ENCODE measurements around the gene S100A6. TPM values are rescaled to one million over a fixed set of nuclear protein-coding genes. Genes with fewer than 3 reads are reported as not detected.

Gene S100A6
- total and polyA plus RNA-seq, 4 experiments from 2014 or later, result 342 to 918 (median 602) TPM

DNA sequence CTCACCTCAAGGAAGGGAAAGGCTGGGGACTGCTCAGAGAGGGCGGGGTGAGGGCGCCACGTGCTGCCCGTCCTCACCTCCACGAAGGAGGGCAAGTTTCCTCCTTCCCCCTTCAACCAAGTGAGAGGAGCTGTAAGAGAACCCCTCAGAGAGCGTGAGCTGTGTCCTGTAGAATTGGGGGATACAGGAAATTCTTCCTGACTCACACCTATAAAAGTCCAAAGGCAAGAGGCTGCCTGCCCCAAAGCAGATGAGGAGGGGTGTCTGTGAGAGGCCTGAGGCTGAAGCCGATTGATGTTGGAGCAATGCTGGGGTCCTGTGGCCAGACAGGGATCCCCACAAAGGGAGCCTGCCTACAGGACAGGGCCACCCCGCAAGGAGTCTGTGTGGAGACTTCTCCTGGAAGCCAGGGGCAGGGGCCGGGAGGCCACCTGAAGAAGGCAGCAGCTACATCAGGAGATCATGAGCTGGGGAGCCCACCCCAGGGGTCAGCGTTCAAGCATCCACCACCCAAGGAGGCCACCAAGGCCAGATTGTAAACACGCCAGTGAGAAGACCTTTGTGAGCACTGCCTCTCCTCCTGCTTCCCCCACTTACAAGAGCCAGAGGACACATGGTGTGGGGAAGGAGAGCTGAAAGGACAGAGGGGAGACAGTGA is 27.7 kb downstream of the S100A6 start:
- H3K27ac ChIP-seq (ENCODE audit: low read depth, low read length), result no peak overlapping the region
- H3K9me3 Mint-ChIP-seq, result no peaks in the 10 kb centered on the region
- CTCF ChIA-PET (ENCODE audit: partially characterized antibody), result interaction anchor here (1.3 to 12.4 kb wide), 9 partner anchors 13 to 478 kb away, joined by 3 to 243 read pairs (median 11); partner anchors contain the start of genes RAB13, S100A14 and S100A2
- H3K4me1 ChIP-seq (ENCODE audit: insufficient read depth, low read length), result no peaks in the 10 kb centered on the region
- H3K4me1 Mint-ChIP-seq, result peaks cover 3 to 6% (median 5%) of the 10 kb centered on the region in 4 donors
- POLR2A ChIA-PET (ENCODE audit: partially characterized antibody), result interaction anchor here (1.0 kb wide), 1 partner anchor 61 kb away, joined by 3 read pairs; no protein-coding TSS in a partner anchor
- intact Hi-C loops (cut with micrococcal nuclease), result no loop called here
- no peak overlapping the region for H3K4me3 Mint-ChIP-seq
- H3K36me3 ChIP-seq (ENCODE audit: insufficient read depth, low read length), result no peaks in the 10 kb centered on the region
- no peaks in the 10 kb centered on the region for H3K27me3 Mint-ChIP-seq
- no peaks in the 10 kb centered on the region for H3K36me3 Mint-ChIP-seq
- H3K4me3 ChIP-seq (ENCODE audit: low read length in 2 of 2), result no peak overlapping the region
- no peaks in the 10 kb centered on the region for H3K9me3 ChIP-seq (ENCODE audit: control insufficient read depth in 1 of 2, low read length in 2 of 2)
- H3K27ac Mint-ChIP-seq, result peak overlapping the region in 1 of 7 donors; percentile 68
- DNase-seq, result no peak
- no peaks in the 10 kb centered on the region for H3K27me3 ChIP-seq (ENCODE audit: insufficient read depth, low read length)

DNA sequence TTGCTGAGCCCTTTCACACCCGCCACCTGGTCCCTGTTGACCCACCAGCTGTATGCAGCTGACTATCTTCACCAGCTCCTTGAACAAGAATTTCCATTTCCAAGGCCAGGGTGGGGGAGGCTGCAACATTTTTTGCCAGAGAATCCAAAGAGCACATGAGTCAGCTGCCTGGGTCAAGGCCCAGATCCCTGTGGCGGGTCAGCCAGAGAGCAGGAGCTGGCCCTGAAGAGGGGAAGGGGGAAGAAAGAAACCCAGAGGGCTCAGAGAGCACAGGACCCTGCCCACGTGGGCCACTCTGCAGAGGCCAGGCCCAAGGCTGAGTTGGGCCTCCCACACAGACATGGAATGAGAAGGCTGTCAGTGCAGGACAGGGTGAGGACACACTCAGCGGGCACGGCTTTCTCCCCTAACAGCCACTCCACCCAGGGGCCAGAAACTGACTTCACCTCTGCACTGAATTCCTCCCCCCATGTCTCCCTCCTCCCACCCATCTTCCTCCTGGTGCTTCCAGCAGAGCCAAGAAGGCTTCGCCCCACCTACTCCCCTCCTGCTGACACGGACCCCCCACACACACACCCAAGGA is 28.9 kb downstream of the S100A6 start:
- Histone ChIP-seq H3K27ac (ENCODE audit: low read depth, low read length) (no peak overlapping the region), H3K4me3 (ENCODE audit: low read length in 2 of 2) (no peak overlapping the region), H3K27me3 (ENCODE audit: insufficient read depth, low read length) (no peaks in the 10 kb centered on the region), H3K9me3 (ENCODE audit: control insufficient read depth in 1 of 2, low read length in 2 of 2) (no peaks in the 10 kb centered on the region), H3K4me1 (ENCODE audit: insufficient read depth, low read length) (no peaks in the 10 kb centered on the region), H3K36me3 (ENCODE audit: insufficient read depth, low read length) (no peaks in the 10 kb centered on the region)
- H3K4me3 Mint-ChIP-seq, result no peak overlapping the region
- peaks cover 3 to 6% (median 5%) of the 10 kb centered on the region in 4 donors for H3K4me1 Mint-ChIP-seq
- DNase-seq, result no peak
- H3K36me3 Mint-ChIP-seq, result no peaks in the 10 kb centered on the region
- no peaks in the 10 kb centered on the region for H3K27me3 Mint-ChIP-seq
- intact Hi-C loops (cut with micrococcal nuclease), result no loop called here
- H3K27ac Mint-ChIP-seq, result no peak overlapping the region
- POLR2A ChIA-PET (ENCODE audit: partially characterized antibody), result interaction anchor here (1.0 kb wide), 1 partner anchor 62 kb away, joined by 3 read pairs; no protein-coding TSS in a partner anchor
- H3K9me3 Mint-ChIP-seq, result no peaks in the 10 kb centered on the region
- CTCF ChIA-PET (ENCODE audit: partially characterized antibody), result interaction anchor here (0.8 to 12.4 kb wide), 7 partner anchors 12 to 110 kb away, joined by 3 to 243 read pairs (median 11); partner anchors contain the start of genes S100A14 and S100A2

DNA sequence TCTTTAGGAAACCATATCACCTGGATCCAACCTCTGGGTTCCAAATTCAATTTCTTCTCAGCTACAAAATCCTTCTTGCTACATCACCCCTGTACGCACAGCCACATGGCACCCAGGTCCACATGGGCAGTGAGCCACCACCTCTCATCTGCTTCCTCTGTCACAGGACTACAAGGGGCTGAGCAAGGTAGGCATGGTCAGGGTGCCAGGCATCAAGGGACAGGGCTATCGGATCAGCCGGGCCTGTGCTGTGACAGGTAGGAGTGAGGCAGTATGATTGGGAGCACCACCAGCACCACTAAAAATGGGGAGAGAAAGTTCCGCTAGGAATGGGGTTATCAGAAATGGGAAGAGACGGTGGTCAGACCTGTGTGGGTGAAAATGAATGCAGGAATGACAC is 29.4 kb downstream of the S100A6 start:
- Mint-ChIP-seq H3K36me3 (no peaks in the 10 kb centered on the region), H3K9me3 (no peaks in the 10 kb centered on the region), H3K27me3 (no peaks in the 10 kb centered on the region), H3K27ac (no peak overlapping the region), H3K4me1 (peaks cover 3 to 6% (median 4%) of the 10 kb centered on the region in 4 donors), H3K4me3 (no peak overlapping the region)
- Histone ChIP-seq H3K4me3 (ENCODE audit: low read length in 2 of 2) (no peak overlapping the region), H3K4me1 (ENCODE audit: insufficient read depth, low read length) (no peaks in the 10 kb centered on the region), H3K36me3 (ENCODE audit: insufficient read depth, low read length) (no peaks in the 10 kb centered on the region), H3K9me3 (ENCODE audit: control insufficient read depth in 1 of 2, low read length in 2 of 2) (no peaks in the 10 kb centered on the region), H3K27me3 (ENCODE audit: insufficient read depth, low read length) (no peaks in the 10 kb centered on the region), H3K27ac (ENCODE audit: low read depth, low read length) (no peak overlapping the region)
- intact Hi-C loops (cut with micrococcal nuclease), result no loop called here
- ChIA-PET POLR2A (ENCODE audit: partially characterized antibody) (no interaction called here), CTCF (ENCODE audit: partially characterized antibody) (interaction anchor here (0.8 to 12.4 kb wide), 4 partner anchors 11 to 111 kb away, joined by 4 to 243 read pairs (median 73); partner anchors contain the start of gene S100A14)
- DNase-seq, result no peak

DNA sequence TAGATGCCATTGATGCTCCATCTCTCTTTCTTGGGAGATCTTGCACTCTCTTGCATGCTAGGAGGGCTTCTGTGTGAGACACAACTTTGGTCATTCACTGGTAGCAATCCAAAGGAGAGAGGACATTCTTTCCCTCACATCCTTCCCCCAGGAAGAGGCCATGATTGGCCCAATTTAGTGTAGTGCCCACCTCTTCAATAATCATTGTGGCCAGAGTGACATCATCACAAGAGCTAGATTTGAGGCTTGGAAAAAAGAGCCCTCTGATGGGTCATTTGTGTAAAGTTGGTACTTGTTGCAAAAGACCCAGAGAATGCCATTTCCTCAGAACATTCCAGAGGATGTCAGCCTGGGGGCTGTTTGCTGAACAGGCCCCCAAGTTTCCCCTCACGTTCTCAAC is 30.2 kb downstream of the S100A6 start:
- Histone ChIP-seq H3K9me3 (ENCODE audit: control insufficient read depth in 1 of 2, low read length in 2 of 2) (no peaks in the 10 kb centered on the region), H3K27ac (ENCODE audit: low read depth, low read length) (no peak overlapping the region), H3K36me3 (ENCODE audit: insufficient read depth, low read length) (no peaks in the 10 kb centered on the region), H3K4me1 (ENCODE audit: insufficient read depth, low read length) (no peaks in the 10 kb centered on the region), H3K27me3 (ENCODE audit: insufficient read depth, low read length) (no peaks in the 10 kb centered on the region), H3K4me3 (ENCODE audit: low read length in 2 of 2) (no peak overlapping the region)
- ChIA-PET POLR2A (ENCODE audit: partially characterized antibody) (no interaction called here), CTCF (ENCODE audit: partially characterized antibody) (interaction anchor here (7.7 to 12.4 kb wide), 2 partner anchors 65 to 112 kb away, joined by 142 to 243 read pairs; partner anchors contain the start of gene S100A14)
- no peaks in the 10 kb centered on the region for H3K4me1 Mint-ChIP-seq
- intact Hi-C loops (cut with micrococcal nuclease), result no loop called here
- no peak overlapping the region for H3K4me3 Mint-ChIP-seq
- peaks cover 0 to 1% of the 10 kb centered on the region in 2 donors for H3K27me3 Mint-ChIP-seq
- no peaks in the 10 kb centered on the region for H3K9me3 Mint-ChIP-seq
- H3K27ac Mint-ChIP-seq, result no peak overlapping the region
- no peaks in the 10 kb centered on the region for H3K36me3 Mint-ChIP-seq
- no peak for DNase-seq

DNA sequence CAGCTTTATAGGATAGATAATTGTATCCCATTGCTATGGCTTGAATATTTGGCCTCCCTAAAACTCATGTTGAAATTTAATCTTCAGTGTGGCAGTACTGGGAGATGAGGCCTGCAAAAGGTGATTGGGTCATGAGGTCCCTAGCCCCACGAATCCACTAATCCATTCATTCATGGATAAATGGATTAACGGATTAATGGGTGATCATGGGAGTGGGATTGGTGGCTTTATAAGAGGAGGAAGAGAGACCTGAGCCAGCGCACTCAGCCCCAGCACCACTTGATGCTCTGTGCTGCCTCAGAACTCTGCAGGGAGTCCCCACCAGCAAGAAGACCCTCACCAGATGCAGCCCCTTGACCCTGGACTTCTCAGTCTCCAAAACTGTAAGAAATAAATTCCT is 32.0 kb downstream of the S100A6 start:
- Histone ChIP-seq H3K27ac (ENCODE audit: low read depth, low read length) (no peak overlapping the region), H3K9me3 (ENCODE audit: control insufficient read depth in 1 of 2, low read length in 2 of 2) (no peaks in the 10 kb centered on the region), H3K4me3 (ENCODE audit: low read length in 2 of 2) (no peak overlapping the region), H3K4me1 (ENCODE audit: insufficient read depth, low read length) (no peaks in the 10 kb centered on the region), H3K36me3 (ENCODE audit: insufficient read depth, low read length) (no peaks in the 10 kb centered on the region), H3K27me3 (ENCODE audit: insufficient read depth, low read length) (peaks cover 8% of the 10 kb centered on the region)
- DNase-seq, result no peak
- intact Hi-C loops (cut with micrococcal nuclease), result no loop called here
- Mint-ChIP-seq H3K36me3 (no peaks in the 10 kb centered on the region), H3K4me3 (no peak overlapping the region), H3K27me3 (peaks cover 6 to 8% of the 10 kb centered on the region in 2 donors), H3K4me1 (no peaks in the 10 kb centered on the region), H3K27ac (peak overlapping the region in 1 of 7 donors; percentile 68), H3K9me3 (no peaks in the 10 kb centered on the region)
- POLR2A ChIA-PET (ENCODE audit: partially characterized antibody), result no interaction called here
- CTCF ChIA-PET (ENCODE audit: partially characterized antibody), result no interaction called here

- Histone ChIP-seq H3K4me3 (ENCODE audit: low read length in 2 of 2) (no peak overlapping the region), H3K27ac (ENCODE audit: low read depth, low read length) (no peak overlapping the region), H3K36me3 (ENCODE audit: insufficient read depth, low read length) (no peaks in the 10 kb centered on the region), H3K9me3 (ENCODE audit: control insufficient read depth in 1 of 2, low read length in 2 of 2) (no peaks in the 10 kb centered on the region), H3K4me1 (ENCODE audit: insufficient read depth, low read length) (no peaks in the 10 kb centered on the region), H3K27me3 (ENCODE audit: insufficient read depth, low read length) (peaks cover 8% of the 10 kb centered on the region)
- POLR2A ChIA-PET (ENCODE audit: partially characterized antibody), result no interaction called here
- no peak for DNase-seq
- no peak overlapping the region for H3K4me3 Mint-ChIP-seq
- H3K36me3 Mint-ChIP-seq, result no peaks in the 10 kb centered on the region
- peaks cover 0 to 7% (median 0%) of the 10 kb centered on the region in 4 donors for H3K4me1 Mint-ChIP-seq
- intact Hi-C loops (cut with micrococcal nuclease), result no loop called here
- H3K27ac Mint-ChIP-seq, result no peak overlapping the region
- CTCF ChIA-PET (ENCODE audit: partially characterized antibody), result interaction anchor here (1.6 to 1.9 kb wide), 3 partner anchors 12 to 146 kb away, joined by 6 to 8 read pairs (median 7); no protein-coding TSS in a partner anchor
- H3K9me3 Mint-ChIP-seq, result peaks cover 0 to 2% (median 0%) of the 10 kb centered on the region in 8 donors
- H3K27me3 Mint-ChIP-seq, result peaks cover 11 to 21% of the 10 kb centered on the region in 2 donors
Observed at GRCh38 chr1:153498746-153499145, 37.0 kb downstream of the S100A6 start.

- no peak for DNase-seq
- Histone ChIP-seq H3K4me3 (ENCODE audit: low read length in 2 of 2) (no peak overlapping the region), H3K36me3 (ENCODE audit: insufficient read depth, low read length) (no peaks in the 10 kb centered on the region), H3K9me3 (ENCODE audit: control insufficient read depth in 1 of 2, low read length in 2 of 2) (no peaks in the 10 kb centered on the region), H3K27ac (ENCODE audit: low read depth, low read length) (no peak overlapping the region), H3K27me3 (ENCODE audit: insufficient read depth, low read length) (peaks cover 8% of the 10 kb centered on the region), H3K4me1 (ENCODE audit: insufficient read depth, low read length) (no peaks in the 10 kb centered on the region)
- H3K9me3 Mint-ChIP-seq, result peaks cover 0 to 2% (median 0%) of the 10 kb centered on the region in 8 donors
- ChIA-PET POLR2A (ENCODE audit: partially characterized antibody) (no interaction called here), CTCF (ENCODE audit: partially characterized antibody) (interaction anchor here (0.6 to 5.3 kb wide), 23 partner anchors 11 to 213 kb away, joined by 3 to 64 read pairs (median 4); partner anchors contain the start of genes PGLYRP4, S100A16 and S100A9)
- H3K27ac Mint-ChIP-seq, result no peak overlapping the region
- intact Hi-C loops (cut with micrococcal nuclease), result loop anchor here (1.0 kb wide), 1 partner anchor 143 kb away; no protein-coding TSS in a partner anchor
- no peak overlapping the region for H3K4me3 Mint-ChIP-seq
- H3K36me3 Mint-ChIP-seq, result no peaks in the 10 kb centered on the region
- H3K4me1 Mint-ChIP-seq, result peaks cover 0 to 16% (median 0%) of the 10 kb centered on the region in 4 donors
- H3K27me3 Mint-ChIP-seq, result peaks cover 10 to 24% of the 10 kb centered on the region in 2 donors
Observed at GRCh38 chr1:153495536-153495935, 40.3 kb downstream of the S100A6 start.

Data from CD4-positive, alpha-beta memory T cell (primary cell).